T47D (cell line): ENCODE data around the gene ALOX12.
"Not testable (repeated sequence)": the region's sequence is repeated elsewhere in the genome, so short reads cannot be mapped to it uniquely, and the experiment has no call there.

Source experiments
- DNase-seq, 2 experiments: peaks; one replicate each; pipeline versions ENCODE4 v3.0.0 to v3.0.0-alpha.2; 2011 to 2012; ENCODE audit warnings: low read depth in 1 of 2, low spot score in 1 of 2
- JUND ChIP-seq: IDR thresholded peaks from 2 replicates; pipeline ENCODE4 v1.6.1; 2012; ENCODE audit warnings: low read depth
- in situ Hi-C: cut with HindIII; loops from 2 replicates; pipeline ENCODE4 v1.10.0; 2016; ENCODE audit warnings: low sequenced_read_pairs, low pct_unique_long_range_greater_than_20kb

ALOX12 gene

GRCh38 chr17:7047566-7047965, 51.7 kb downstream of the ALOX12 start:
- in situ Hi-C loops, result no loop called here
- no peak for DNase-seq
- TF ChIP-seq JUND, result no peak

GRCh38 chr17:7048968-7049367, 53.1 kb downstream of the ALOX12 start:
- TF ChIP-seq JUND, result no peak
- no peak for DNase-seq
- in situ Hi-C loops, result no loop called here

- DNase-seq, in situ Hi-C loops: not testable (repeated sequence)
Measured at GRCh38 chr17:7050583-7050982, 54.7 kb downstream of the ALOX12 start.

- no peak for TF ChIP-seq JUND
- DNase-seq, result no peak
Measured at GRCh38 chr17:7056386-7056785, 60.5 kb downstream of the ALOX12 start.

GRCh38 chr17:7058831-7059447, 63.1 kb downstream of the ALOX12 start:
- DNase-seq, result no peak
- TF ChIP-seq JUND, result no peak
- in situ Hi-C loops, result no loop called here

More at GRCh38 chr17:7056386-7056785, 60.5 kb downstream of the ALOX12 start:
- in situ Hi-C loops, result no loop called here
